Right lobe of liver (tissue), 4 donors: ENCODE results near the gene CNGA4.

Source experiments
- CTCF ChIP-seq, 4 donors: fragments of 200-600 bp in 3 of 4; fragments of 450-650 bp in 1 of 4; IDR thresholded peaks; one replicate each; pipeline versions ENCODE4 v1.5.1 to v1.8.0; 2016 to 2022; ENCODE audit warnings: antibody characterized with exemption in 4 of 4, mild to moderate bottlenecking in 2 of 4
- POLR2A ChIP-seq: fragments of 450-650 bp; IDR thresholded peaks from one replicate; pipeline ENCODE4 v1.6.1; 2017; ENCODE audit warnings: antibody characterized with exemption, mild to moderate bottlenecking
- donor health status: DM: no; HTN: no; CAD: no.
- donor health status: DM: no; HTN: no; CAD: no.
- donor health status: DM: no; HTN: yes; CAD: no.

- TF ChIP-seq CTCF (IDR thresholded peaks at IDR 0.05): no peak
- no peak for TF ChIP-seq POLR2A
These were observed 14.5 kb upstream of the CNGA4 start for GRCh38 chr11:6224421-6224820.
